HFFc6 (cell line): ENCODE data around the gene ATP1B1. TPM values are rescaled to one million over a fixed set of nuclear protein-coding genes. Genes with fewer than 3 reads are reported as not detected.

Experiments used
- DNase-seq: peaks from one replicate; pipeline ENCODE4 v3.0.0-alpha.2; 2018
- H3K27ac Mint-ChIP-seq: 2 replicates; pipeline ENCODE4 v1.8.0; 2020; ENCODE audit warnings: mild to moderate bottlenecking, mixed read lengths
- H3K27me3 Mint-ChIP-seq: 2 replicates; pipeline ENCODE4 v1.8.0; 2021; ENCODE audit warnings: mild to moderate bottlenecking, moderate library complexity, mixed read lengths; ENCODE audit not compliant: insufficient read depth
- H3K36me3 Mint-ChIP-seq: 2 replicates; pipeline ENCODE4 v1.8.0; 2021; ENCODE audit warnings: low read depth, mixed read lengths
- H3K4me1 Mint-ChIP-seq: 2 replicates; pipeline ENCODE4 v1.8.0; 2020; ENCODE audit warnings: low read depth, mixed read lengths
- H3K4me3 Mint-ChIP-seq: 2 replicates; pipeline ENCODE4 v1.8.0; 2020; ENCODE audit warnings: mild to moderate bottlenecking, moderate library complexity, mixed read lengths
- H3K9me3 Mint-ChIP-seq: 2 replicates; pipeline ENCODE4 v1.8.0; 2020; ENCODE audit warnings: mild to moderate bottlenecking, mixed read lengths
- total RNA-seq, 6 experiments: library from RNA; stranded (reverse); fragmentation: NEBNext Ultra II Directional; extraction: Animal tissue kit (Norgen Biotek cat#: 25700); gene quantifications; 2 replicates in 1 of 6; 3 replicates in 5 of 6; pipeline ENCODE4 v1.2.3, GENCODE V29; 2021
- TF ChIP-seq, protein P1 (sequence below): fragments of 200-600 bp; sonication (generic); IDR thresholded peaks from 2 replicates; pipeline ENCODE4 v1.5.0; 2021; ENCODE audit warnings: antibody characterized with exemption, mild to moderate bottlenecking

ATP1B1 gene
- total RNA-seq, 6 experiments from 2014 or later, result 30.6 to 48.5 (median 42.9) TPM

DNA sequence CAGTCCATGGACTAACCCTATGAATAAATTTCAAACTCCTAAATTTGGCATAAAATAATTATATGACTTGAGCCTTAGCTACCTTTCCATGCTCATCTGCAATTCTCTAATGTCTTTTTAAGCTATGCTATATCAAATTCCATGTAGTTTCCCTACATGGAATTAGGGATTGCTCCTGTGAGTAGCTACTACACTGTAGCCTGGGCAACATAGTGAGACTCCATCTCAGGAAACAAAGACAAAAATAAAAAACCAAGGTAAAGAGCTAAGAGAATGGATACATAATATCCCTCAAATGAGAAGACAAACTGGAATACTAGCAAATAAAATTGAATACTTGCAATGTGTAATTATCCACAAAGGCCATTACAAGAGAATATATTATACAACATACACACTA is 37.5 kb downstream of the ATP1B1 start:
- TF ChIP-seq, protein P1, sequence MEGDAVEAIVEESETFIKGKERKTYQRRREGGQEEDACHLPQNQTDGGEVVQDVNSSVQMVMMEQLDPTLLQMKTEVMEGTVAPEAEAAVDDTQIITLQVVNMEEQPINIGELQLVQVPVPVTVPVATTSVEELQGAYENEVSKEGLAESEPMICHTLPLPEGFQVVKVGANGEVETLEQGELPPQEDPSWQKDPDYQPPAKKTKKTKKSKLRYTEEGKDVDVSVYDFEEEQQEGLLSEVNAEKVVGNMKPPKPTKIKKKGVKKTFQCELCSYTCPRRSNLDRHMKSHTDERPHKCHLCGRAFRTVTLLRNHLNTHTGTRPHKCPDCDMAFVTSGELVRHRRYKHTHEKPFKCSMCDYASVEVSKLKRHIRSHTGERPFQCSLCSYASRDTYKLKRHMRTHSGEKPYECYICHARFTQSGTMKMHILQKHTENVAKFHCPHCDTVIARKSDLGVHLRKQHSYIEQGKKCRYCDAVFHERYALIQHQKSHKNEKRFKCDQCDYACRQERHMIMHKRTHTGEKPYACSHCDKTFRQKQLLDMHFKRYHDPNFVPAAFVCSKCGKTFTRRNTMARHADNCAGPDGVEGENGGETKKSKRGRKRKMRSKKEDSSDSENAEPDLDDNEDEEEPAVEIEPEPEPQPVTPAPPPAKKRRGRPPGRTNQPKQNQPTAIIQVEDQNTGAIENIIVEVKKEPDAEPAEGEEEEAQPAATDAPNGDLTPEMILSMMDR, result no peak
- Mint-ChIP-seq H3K4me1 (peaks cover 7% of the 10 kb centered on the region), H3K36me3 (no peaks in the 10 kb centered on the region), H3K27me3 (no peaks in the 10 kb centered on the region), H3K4me3 (no peak overlapping the region), H3K27ac (no peak overlapping the region), H3K9me3 (no peaks in the 10 kb centered on the region)
- no peak for DNase-seq

DNA sequence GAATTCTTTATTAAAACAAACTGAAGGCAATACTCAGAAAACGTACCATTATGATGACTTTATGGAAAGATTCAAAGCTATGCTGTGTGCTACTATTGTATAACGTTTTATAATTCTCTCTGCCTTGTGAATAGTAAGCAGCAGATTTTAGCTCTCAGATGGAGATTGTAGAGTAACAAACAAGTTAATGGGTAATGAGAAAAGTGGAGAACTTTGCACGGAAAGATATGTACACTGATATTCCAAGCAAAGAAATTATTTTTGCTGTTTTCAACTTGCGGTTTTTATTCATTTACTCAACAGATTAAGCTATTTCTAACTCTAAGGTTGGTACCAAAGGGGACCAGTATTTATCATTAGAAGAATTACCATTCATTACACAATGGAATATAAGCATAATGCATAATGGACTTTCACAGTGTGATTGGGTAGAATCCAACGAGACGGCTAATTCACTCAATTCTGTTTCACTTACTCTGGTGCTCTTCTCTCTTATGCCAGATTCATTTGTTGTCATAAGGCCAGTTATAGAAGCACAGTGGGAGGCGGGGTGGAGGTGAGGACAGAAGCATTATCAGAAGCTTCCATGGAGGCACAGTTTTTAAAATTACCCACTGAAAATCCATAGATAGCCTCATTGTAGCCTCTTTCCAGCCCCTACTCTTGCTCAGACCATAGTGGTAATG is 38.6 kb downstream of the ATP1B1 start:
- TF ChIP-seq, protein P1, result no peak
- no peak overlapping the region for H3K27ac Mint-ChIP-seq
- no peaks in the 10 kb centered on the region for H3K9me3 Mint-ChIP-seq
- H3K36me3 Mint-ChIP-seq, result no peaks in the 10 kb centered on the region
- DNase-seq, result no peak
- H3K27me3 Mint-ChIP-seq, result no peaks in the 10 kb centered on the region
- peaks cover 5% of the 10 kb centered on the region; the same call in 1 of the 2 replicates for H3K4me1 Mint-ChIP-seq
- H3K4me3 Mint-ChIP-seq, result no peak overlapping the region

DNA sequence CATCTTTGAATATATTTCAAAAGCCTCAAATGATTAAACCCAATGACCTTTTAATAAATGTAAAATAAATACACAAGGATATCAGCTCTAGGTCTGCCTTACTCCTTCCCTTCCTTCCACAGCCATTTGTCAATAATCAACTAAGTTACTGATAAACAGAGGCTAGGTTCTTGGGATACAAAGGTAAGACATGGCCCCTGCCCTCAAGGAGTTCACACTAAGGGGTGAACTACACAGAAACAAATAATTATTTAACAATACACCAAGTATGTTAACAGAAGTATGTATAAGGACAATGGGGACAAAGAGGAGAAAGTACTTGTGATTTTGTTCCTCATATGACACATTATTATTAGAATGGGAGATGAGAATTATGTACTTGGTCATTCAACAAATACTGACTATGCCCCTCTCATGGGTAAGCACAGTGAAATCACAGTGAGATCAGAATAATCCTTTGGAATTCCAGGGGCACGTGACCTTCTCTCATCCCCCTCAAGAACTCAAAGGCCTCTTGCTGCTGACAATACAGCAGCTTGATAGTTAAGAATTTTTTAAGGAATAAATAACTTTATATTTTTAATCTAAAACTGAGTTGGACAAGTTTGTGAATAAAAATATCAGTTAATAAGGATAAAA is 40.2 kb downstream of the ATP1B1 start:
- Mint-ChIP-seq H3K36me3 (no peaks in the 10 kb centered on the region), H3K4me1 (peaks cover 5% of the 10 kb centered on the region; the same call in 1 of the 2 replicates), H3K9me3 (no peaks in the 10 kb centered on the region), H3K4me3 (no peak overlapping the region), H3K27me3 (no peaks in the 10 kb centered on the region), H3K27ac (no peak overlapping the region)
- TF ChIP-seq, protein P1, result no peak
- no peak for DNase-seq

DNA sequence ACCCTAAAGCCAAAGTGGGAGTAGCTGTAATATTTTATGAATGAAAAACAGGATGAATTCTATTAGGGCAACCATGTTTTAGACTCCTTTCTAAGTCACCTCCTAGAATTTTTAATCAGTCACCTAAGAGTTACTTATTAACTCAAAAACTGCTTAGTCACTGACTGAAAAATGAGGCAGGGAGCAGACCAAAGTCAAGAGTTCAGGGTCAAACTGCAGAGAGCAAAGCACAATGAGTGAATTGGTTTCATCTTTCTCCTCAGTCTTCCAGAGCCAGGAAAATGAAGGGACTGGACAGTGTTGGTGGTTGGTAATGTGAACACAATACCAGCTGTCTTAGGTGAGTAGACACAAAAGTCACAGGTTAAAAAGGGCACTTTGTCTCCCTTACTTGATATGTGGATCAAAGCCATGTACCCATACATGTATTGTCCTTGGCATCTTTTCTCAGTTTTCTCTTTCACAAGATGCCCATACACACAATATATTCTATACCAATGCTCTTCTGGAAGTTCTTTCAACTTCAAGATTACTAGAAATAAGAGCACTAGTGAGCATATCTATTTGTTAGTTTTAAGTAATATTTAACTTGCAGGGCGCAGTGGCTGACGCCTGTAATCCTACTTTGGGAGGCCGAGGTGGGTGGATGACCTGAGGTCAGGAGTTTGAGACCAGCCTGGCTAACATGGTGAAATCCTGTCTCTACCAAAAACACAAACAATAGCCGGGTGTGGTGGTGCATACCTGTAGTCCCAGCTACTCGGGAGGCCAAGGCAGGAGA is 42.2 kb downstream of the ATP1B1 start:
- no peak for DNase-seq
- H3K36me3 Mint-ChIP-seq, result no peaks in the 10 kb centered on the region
- peaks cover 5% of the 10 kb centered on the region; the same call in 1 of the 2 replicates for H3K4me1 Mint-ChIP-seq
- H3K27ac Mint-ChIP-seq, result no peak overlapping the region; the same call in 1 of the 2 replicates
- H3K4me3 Mint-ChIP-seq, result no peak overlapping the region
- TF ChIP-seq, protein P1, result no peak
- H3K27me3 Mint-ChIP-seq, result no peaks in the 10 kb centered on the region; the same call in 1 of the 2 replicates
- no peaks in the 10 kb centered on the region for H3K9me3 Mint-ChIP-seq

DNA sequence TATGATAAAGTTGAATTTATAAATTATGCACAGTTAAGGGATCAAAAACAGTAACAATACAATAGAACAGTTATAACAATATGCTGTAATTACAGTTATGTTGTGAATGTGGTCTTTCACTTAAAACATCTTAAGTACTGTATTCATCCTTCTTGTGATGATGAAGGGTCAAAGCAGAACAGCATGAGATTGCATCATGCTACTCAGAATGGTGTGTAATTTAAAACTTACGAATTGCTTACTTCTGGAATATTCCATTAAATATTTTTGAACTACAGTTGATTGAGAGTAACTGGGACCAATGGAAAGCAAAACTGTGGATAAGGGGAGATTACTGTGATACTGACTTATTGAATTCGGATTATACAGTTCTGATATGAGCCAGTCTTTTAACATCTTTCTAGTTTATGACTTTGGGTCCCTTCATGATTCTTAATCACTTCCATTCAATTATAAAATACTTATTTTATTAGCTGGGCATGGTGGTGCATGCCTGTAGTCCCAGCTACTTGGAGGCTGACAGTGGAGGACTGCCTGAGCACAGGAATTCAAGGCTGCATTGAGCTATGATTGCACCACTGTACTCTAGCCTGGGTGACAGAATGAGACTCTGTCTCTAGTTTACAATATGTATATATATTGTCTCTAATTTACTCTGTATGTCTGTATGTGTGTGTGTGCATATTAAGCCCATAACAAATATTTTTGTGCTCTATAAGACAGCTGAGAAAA is 43.2 kb downstream of the ATP1B1 start:
- Mint-ChIP-seq H3K4me1 (peaks cover 5% of the 10 kb centered on the region; the same call in 1 of the 2 replicates), H3K36me3 (no peaks in the 10 kb centered on the region), H3K9me3 (no peaks in the 10 kb centered on the region), H3K4me3 (no peak overlapping the region), H3K27me3 (no peaks in the 10 kb centered on the region; the same call in 1 of the 2 replicates), H3K27ac (no peak overlapping the region)
- no peak for DNase-seq
- TF ChIP-seq, protein P1, result no peak
